T-helper 17 cell (primary cell): Measurements from ENCODE around the gene PDE4A. TPM values are rescaled to one million over a fixed set of nuclear protein-coding genes. Genes with fewer than 3 reads are reported as not detected.

Experiments
- ATAC-seq: fragments of 150-1000 bp; cut with Tn5 transposase; 2 replicates; pipeline ENCODE4 v1.10.0; 2021; ENCODE audit warnings: mild to moderate bottlenecking, moderate library complexity
- DNase-seq, 3 donors: peaks; one replicate each; pipeline versions ENCODE4 v3.0.0 to v3.0.0-alpha.2; 2020 to 2021
- H3K9me3 ChIP-seq: one replicate; pipeline ENCODE4 v1.7.0; 2013; ENCODE audit warnings: low read length, mild to moderate bottlenecking; ENCODE audit not compliant: control insufficient read depth, poor library complexity, severe bottlenecking
- H3K27ac Mint-ChIP-seq: one replicate; pipeline ENCODE4 v1.8.0; 2022; ENCODE audit warnings: mild to moderate bottlenecking, moderate library complexity, mixed read lengths
- H3K27me3 Mint-ChIP-seq: one replicate; pipeline ENCODE4 v1.8.0; 2022; ENCODE audit warnings: mixed read lengths
- H3K36me3 Mint-ChIP-seq: one replicate; pipeline ENCODE4 v1.8.0; 2022; ENCODE audit warnings: low read depth, mixed read lengths
- H3K4me1 Mint-ChIP-seq: one replicate; pipeline ENCODE4 v1.8.0; 2022; ENCODE audit warnings: mild to moderate bottlenecking, mixed read lengths
- H3K4me3 Mint-ChIP-seq: one replicate; pipeline ENCODE4 v1.8.0; 2022; ENCODE audit warnings: mild to moderate bottlenecking, moderate library complexity, mixed read lengths
- total RNA-seq, 4 donors: library from RNA in 2 of 4; stranded (reverse) in 2 of 4; gene quantifications; one replicate each; pipeline ENCODE4 v1.2.3 and lab custom pipeline; 2022 to 2026

Gene PDE4A
- total RNA-seq, 2 donors from 2014 or later: 5.7 to 9.5 TPM

DNA sequence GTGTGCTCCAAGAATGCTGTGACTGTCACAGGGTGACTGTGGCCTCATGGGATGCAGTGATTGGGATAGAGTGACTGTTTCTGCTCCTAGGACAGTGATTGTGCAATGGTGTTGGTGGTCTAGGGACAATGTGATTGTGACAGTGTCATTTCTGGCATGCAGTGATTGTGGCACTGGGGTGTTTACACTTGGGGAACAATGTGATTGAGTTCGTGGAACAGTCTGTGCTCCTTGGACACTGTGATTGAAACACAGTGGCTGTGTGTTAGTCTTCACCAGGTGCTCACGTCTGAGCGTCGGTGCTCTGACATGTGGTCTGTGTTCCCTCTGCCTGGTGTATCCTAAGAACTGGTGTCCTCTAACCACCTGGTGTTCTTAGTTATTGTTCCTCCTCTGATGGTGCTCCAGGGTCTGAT is 1.7 kb downstream of the PDE4A start:
- H3K27ac Mint-ChIP-seq: peak overlapping the region; percentile 68
- no peaks in the 10 kb centered on the region for H3K9me3 ChIP-seq
- no peak for DNase-seq
- peaks cover 39% of the 10 kb centered on the region for H3K27me3 Mint-ChIP-seq
- peak overlapping the region; percentile 72 for H3K4me3 Mint-ChIP-seq
- no peak for ATAC-seq
- H3K4me1 Mint-ChIP-seq: peaks cover 46% of the 10 kb centered on the region
- peaks cover 3% of the 10 kb centered on the region for H3K36me3 Mint-ChIP-seq

DNA sequence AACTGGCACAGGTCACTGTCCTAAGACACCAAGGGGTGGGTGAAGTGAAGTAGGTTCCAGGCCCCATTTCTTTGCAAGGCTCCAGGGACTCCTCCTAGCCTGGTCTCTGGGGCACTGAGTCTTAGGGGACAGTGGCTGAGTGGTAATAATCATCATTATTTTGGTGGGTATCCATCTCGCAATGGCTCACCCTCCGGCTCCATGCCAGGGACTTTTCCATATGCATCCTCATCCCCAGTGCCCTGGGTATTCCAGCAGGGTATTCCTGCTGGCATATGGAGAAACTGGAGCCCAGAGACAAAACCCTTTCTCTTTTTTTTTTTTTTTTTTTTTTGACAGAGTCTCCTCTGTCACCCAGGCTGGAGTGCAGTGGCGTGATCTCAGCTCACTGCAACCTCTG is 2.5 kb downstream of the PDE4A start:
- peaks cover 49% of the 10 kb centered on the region for H3K4me1 Mint-ChIP-seq
- peaks cover 38% of the 10 kb centered on the region for H3K27me3 Mint-ChIP-seq
- peaks cover 3% of the 10 kb centered on the region for H3K36me3 Mint-ChIP-seq
- no peak for ATAC-seq
- no peak overlapping the region for H3K27ac Mint-ChIP-seq
- no peaks in the 10 kb centered on the region for H3K9me3 ChIP-seq
- no peak for DNase-seq
- no peak overlapping the region for H3K4me3 Mint-ChIP-seq

DNA sequence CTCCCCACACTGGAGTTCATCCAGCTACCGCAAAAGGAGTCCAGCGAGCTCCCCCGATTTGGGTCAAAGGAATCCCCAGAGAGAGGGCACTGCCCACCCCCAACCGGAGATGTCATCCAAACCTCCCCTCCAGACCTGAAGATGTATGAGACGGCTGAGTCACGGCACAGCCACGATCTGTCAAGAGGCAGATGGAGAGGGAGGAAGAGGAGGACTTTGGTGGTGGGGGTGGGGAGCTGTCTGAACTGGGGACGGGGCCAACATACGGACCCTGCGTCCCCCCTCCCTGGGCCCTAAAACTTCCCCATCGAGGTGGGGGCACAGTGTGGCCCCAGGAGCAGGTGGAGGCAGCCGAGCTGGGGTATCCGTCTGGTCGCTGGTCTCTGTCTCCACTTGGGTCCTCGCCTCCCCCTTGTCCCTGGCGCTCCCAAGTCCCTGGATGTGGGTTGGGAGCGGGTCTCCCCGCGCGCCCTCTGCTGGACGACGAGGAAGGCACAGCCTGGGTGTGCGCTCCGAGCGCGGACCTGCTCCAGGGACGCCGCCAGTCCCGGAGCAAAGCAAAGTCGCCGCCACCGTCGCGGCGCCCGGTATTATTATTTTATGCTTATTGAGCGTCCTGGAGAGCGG is 3.8 kb downstream of the PDE4A start:
- peak overlapping the region; percentile 82 for H3K4me3 Mint-ChIP-seq

DNA sequence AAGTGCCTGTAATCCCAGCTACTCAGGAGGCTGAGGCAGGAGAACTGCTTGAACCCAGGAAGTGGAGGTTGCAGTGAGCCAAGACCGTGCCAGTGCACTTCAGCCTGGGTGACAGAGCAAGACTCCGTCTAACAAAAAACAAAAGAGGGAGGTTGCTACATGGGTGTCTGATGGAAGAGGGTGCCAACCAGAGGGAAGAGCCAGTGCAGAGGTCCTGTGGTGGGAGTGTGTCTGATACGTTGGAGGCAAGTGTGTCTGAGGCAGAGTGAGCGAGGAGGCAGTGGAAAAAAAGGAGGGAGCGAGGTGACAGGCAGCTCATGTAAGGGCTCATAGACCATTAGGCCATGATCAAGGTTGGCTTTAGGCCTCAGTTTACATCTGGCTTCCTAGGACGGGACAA is 6.8 kb downstream of the PDE4A start:
- DNase-seq (no peak), ATAC-seq (no peak)
- peaks cover 2% of the 10 kb centered on the region for H3K36me3 Mint-ChIP-seq
- H3K27me3 Mint-ChIP-seq: peaks cover 12% of the 10 kb centered on the region
- H3K9me3 ChIP-seq: no peaks in the 10 kb centered on the region
- peak overlapping the region; percentile 91 for H3K27ac Mint-ChIP-seq
- peak overlapping the region; percentile 75 for H3K4me3 Mint-ChIP-seq
- peaks cover 55% of the 10 kb centered on the region for H3K4me1 Mint-ChIP-seq

More for the DNA sequence above, 3.8 kb downstream of the PDE4A start:
- peak; percentile 17 for ATAC-seq
- H3K27ac Mint-ChIP-seq: peak overlapping the region; percentile 91
- peaks cover 28% of the 10 kb centered on the region for H3K27me3 Mint-ChIP-seq
- H3K36me3 Mint-ChIP-seq: peaks cover 5% of the 10 kb centered on the region
- peaks cover 55% of the 10 kb centered on the region for H3K4me1 Mint-ChIP-seq
- peak; percentile 56 to 64 (median 56) for DNase-seq
- H3K9me3 ChIP-seq: no peaks in the 10 kb centered on the region

DNA sequence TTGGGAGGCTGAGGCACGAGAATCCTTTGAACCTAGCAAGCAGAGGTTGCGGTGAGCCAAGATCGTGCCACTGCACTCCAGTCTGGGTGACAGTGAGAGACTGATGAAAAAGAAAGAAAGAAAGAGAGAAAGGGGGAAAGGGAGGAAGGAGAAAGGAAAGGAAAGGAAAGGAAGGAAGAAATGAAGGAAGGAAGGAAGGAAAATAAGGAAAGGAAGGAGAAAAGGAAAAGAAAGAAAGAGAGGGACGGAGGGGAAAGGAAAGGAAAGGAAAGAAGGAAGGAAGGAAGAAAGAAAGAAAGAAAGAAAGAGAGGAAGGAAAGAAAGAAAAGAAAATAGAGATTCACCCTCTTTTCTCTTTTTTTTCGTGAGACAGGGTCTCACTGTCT is 8.7 kb downstream of the PDE4A start:
- Mint-ChIP-seq H3K36me3 (peaks cover 2% of the 10 kb centered on the region), H3K4me1 (peaks cover 58% of the 10 kb centered on the region), H3K27me3 (peaks cover 7% of the 10 kb centered on the region), H3K4me3 (peak overlapping the region; percentile 74), H3K27ac (peak overlapping the region; percentile 91)
- no peaks in the 10 kb centered on the region for H3K9me3 ChIP-seq
- ATAC-seq (no peak), DNase-seq (no peak)

DNA sequence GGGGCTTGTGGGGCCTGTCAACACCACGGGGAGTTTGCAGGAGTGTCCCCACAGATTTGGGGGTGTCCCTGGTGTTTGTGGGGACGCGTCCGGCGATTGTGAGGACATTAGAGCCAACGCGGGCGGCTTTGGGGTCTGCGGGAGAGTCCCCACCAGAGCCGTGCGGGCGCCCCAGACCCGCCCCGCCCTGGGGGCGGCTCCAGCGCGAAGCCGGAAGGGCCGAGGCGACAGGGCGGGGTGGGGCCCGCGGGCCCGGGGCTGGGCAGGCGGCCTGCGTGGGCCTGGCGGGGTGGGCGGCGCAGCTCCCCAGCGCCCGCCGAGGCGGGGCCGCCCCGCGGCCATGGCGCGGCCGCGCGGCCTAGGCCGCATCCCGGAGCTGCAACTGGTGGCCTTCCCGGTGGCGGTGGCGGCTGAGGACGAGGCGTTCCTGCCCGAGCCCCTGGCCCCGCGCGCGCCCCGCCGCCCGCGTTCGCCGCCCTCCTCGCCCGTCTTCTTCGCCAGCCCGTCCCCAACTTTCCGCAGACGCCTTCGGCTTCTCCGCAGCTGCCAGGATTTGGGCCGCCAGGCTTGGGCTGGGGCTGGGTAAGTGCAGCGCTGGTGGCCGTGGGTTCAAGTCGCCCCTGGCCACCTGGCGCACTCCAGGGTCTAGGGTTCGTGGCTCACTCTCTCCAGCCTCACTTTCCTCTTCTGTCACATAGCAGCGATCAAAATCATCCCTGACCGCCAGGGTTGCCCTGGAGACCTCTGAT is 10.3 kb downstream of the PDE4A start:
- Mint-ChIP-seq H3K4me3 (peak overlapping the region; percentile 92), H3K27me3 (peaks cover 7% of the 10 kb centered on the region), H3K27ac (peak overlapping the region; percentile 91), H3K36me3 (peaks cover 2% of the 10 kb centered on the region), H3K4me1 (peaks cover 45% of the 10 kb centered on the region)
- no peak for ATAC-seq
- no peaks in the 10 kb centered on the region for H3K9me3 ChIP-seq
- DNase-seq: no peak

DNA sequence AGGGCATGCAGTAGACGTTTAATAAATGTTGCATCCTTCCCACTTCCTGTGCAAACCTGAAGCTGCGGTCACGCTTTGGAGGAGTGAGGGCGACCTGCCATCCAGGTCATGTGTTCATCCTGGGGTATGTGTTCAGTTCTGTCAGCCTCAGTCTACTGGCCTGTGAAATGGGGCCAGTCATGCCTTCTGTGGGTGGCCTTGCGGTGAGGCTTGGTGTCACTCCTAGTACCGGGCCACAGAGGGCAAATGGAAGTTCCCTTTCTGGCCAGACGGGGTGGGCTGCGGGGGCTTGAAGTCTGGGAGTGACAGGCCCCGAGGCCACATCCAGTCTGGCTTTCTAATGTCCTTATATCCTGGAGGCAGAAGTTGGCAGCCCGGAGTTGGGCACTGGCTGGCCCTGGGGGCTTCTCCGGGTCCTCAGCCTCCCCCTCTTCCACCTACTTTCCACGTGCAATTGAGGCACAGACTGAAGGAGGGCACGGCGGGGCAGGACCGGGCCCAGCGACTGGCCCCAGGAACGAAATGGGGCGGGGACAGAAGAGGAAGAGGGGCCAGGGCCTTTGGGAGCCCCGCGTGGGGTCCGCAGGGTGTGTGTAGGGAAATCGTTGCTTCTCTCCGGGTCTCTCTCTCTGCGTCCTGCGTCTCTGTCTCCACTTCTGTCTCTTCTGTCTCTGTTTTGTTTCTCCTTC is 11.1 kb downstream of the PDE4A start:
- DNase-seq (peak in 1 of 3 donors; percentile 40), ATAC-seq (peak; percentile 14)
- Mint-ChIP-seq H3K4me3 (peak overlapping the region; percentile 92), H3K4me1 (peaks cover 45% of the 10 kb centered on the region), H3K36me3 (peaks cover 2% of the 10 kb centered on the region), H3K27me3 (peaks cover 7% of the 10 kb centered on the region), H3K27ac (peak overlapping the region; percentile 91)
- H3K9me3 ChIP-seq: no peaks in the 10 kb centered on the region

DNA sequence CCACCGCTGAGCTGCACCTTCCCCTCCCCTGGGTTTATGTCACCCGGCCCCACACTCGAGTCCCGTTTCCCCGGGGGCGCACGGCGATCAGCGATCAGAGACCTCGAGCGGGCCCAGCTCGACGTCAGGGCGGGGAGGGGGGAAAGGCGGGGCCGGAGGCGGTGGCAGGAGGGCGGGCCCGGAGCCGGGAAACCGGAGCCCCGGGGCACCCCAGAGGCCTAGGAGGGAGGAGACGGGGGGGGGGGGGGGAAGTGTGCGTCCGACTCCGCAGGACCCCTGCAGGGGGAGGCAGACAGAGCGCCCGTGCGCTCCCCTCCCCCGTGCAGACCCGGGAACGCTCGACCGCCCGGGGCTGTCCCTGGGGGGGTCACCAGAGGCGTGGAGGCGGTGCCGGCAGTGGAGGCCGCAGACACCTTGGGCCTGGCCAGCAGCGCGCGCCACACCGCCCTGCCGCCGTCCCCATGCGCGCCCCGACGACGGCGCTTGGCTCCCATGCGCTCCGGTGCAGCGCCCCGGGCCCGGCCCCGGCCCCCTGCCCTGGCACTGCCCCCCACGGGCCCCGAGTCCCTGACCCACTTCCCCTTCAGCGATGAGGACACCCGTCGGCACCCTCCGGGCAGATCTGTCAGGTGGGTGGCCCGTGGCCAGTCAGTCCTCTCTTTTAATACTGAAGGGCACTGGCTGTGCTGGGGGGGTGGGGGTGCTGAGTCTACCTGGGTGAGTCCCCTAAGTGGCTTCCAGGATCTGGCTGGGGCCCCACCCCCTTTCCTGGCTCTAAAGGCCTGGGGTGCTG is 11.8 kb downstream of the PDE4A start:
- DNase-seq (peak; percentile 58 to 74 (median 72)), ATAC-seq (peak; percentile 56)
- peak overlapping the region; percentile 92 for H3K4me3 Mint-ChIP-seq
- H3K9me3 ChIP-seq: no peaks in the 10 kb centered on the region
- peaks cover 44% of the 10 kb centered on the region for H3K4me1 Mint-ChIP-seq
- H3K27ac Mint-ChIP-seq: peak overlapping the region; percentile 91
- H3K36me3 Mint-ChIP-seq: peaks cover 2% of the 10 kb centered on the region
- H3K27me3 Mint-ChIP-seq: peaks cover 7% of the 10 kb centered on the region

DNA sequence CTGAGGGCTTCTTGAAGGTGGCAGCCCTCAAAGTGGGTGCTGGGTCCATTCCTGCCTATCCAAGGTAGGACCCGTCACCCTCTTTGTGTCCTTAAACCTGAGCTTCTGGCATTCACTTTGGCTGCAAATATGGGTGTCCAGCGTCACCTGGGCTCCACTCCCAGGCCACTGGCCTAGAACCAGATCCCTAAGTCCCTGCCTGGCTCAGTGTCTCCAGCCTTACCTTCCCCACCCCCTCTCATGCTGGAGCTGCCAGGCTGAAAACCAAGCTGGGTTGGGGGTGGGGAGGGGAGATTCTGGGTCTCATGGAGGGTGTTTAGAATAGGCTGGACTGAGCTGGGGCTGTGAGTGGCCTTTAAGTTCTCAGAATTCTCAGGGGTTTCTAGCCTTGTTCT is 12.4 kb downstream of the PDE4A start:
- peaks cover 42% of the 10 kb centered on the region for H3K4me1 Mint-ChIP-seq

DNA sequence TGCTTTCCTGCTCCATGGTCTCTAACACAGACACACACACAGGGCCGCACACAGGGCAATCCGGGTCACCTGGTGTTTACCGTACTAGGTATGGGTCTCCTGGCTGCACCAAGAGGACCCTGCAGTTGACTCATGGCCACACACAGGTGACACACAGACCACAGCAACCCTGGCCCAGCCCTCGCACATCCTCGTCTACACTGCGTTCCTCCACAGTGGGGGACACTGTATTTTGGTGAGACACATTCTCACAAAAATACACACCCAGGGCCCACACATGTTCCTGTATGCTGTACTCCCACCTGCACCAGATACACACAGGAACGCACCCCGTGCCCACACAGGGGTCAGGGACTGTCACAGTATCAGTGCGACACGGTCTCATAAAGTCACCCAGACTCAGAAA is 12.8 kb downstream of the PDE4A start:
- ATAC-seq (no peak), DNase-seq (no peak)
- H3K27ac Mint-ChIP-seq: peak overlapping the region; percentile 91
- H3K4me1 Mint-ChIP-seq: peaks cover 39% of the 10 kb centered on the region
- peak overlapping the region; percentile 82 for H3K4me3 Mint-ChIP-seq
- H3K36me3 Mint-ChIP-seq: peaks cover under 1% of the 10 kb centered on the region
- no peaks in the 10 kb centered on the region for H3K9me3 ChIP-seq
- H3K27me3 Mint-ChIP-seq: peaks cover 7% of the 10 kb centered on the region

More for the DNA sequence above, 12.4 kb downstream of the PDE4A start:
- no peak for DNase-seq
- H3K27ac Mint-ChIP-seq: peak overlapping the region; percentile 91
- H3K27me3 Mint-ChIP-seq: peaks cover 7% of the 10 kb centered on the region
- H3K36me3 Mint-ChIP-seq: peaks cover 2% of the 10 kb centered on the region
- H3K4me3 Mint-ChIP-seq: peak overlapping the region; percentile 82
- no peak for ATAC-seq
- no peaks in the 10 kb centered on the region for H3K9me3 ChIP-seq

DNA sequence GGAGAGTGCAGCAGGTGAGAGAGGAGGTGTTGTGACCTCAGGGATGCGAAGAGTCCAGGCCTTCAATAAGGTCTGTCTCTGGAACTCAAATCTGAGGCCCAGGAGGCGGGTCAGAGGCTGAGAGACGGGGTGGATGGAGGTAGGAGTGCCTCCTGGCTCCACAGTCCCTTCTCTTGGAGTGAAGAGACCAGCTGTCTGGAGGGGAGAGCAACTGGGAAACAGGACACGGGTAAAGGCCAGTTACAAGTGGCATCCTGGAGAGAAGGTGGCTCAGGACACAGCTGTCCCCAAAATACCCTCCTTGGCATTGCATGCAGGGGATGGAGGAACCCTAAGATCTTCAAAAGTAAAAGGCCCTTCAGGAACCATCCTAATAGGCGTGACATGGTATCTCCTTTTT is 19.2 kb downstream of the PDE4A start:
- ATAC-seq (no peak), DNase-seq (no peak)
- Mint-ChIP-seq H3K4me3 (no peak overlapping the region), H3K4me1 (no peaks in the 10 kb centered on the region), H3K27me3 (no peaks in the 10 kb centered on the region), H3K36me3 (no peaks in the 10 kb centered on the region), H3K27ac (no peak overlapping the region)
- no peaks in the 10 kb centered on the region for H3K9me3 ChIP-seq

DNA sequence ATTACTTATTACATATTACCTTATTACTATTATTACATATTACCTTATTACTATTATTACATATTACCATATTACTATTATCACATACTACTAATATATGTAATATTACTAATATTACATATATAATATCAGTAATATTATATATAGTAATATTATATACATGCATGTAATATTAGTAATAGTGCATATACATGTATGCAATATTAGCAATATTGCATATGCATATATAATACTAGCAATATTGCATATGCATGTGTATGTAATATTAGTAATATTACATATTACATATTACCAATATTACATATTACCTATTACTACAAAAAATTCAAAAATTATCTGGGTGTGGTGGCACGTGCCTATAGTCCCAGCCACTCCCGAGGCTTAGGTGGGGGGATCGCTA is 22.4 kb downstream of the PDE4A start:
- H3K36me3 Mint-ChIP-seq: peaks cover under 1% of the 10 kb centered on the region
- H3K9me3 ChIP-seq: no peaks in the 10 kb centered on the region
- no peak overlapping the region for H3K4me3 Mint-ChIP-seq
- no peak overlapping the region for H3K27ac Mint-ChIP-seq
- no peak for DNase-seq
- no peak for ATAC-seq
- H3K27me3 Mint-ChIP-seq: no peaks in the 10 kb centered on the region
- H3K4me1 Mint-ChIP-seq: peaks cover 3% of the 10 kb centered on the region

DNA sequence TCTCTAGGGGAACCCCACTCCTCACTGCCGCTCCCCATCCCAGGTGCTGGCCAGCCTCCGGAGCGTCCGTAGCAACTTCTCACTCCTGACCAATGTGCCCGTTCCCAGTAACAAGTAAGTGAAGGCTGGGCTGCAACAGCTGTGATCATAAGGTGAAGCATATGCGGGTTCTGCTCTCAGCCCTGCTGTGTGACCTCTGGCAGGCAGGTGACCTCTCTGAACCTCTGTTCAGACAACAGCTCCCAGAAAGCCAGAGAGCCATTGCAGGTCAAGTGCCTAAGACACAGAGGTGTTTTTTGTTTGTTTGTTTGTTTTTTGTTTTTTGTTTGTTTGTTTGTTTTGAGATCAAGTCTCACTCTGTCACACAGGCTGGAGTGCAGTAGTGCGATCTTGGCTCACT is 28.7 kb downstream of the PDE4A start:
- DNase-seq (no peak), ATAC-seq (no peak)
- Mint-ChIP-seq H3K36me3 (peaks cover 12% of the 10 kb centered on the region), H3K4me1 (peaks cover 14% of the 10 kb centered on the region), H3K27me3 (no peaks in the 10 kb centered on the region), H3K4me3 (no peak overlapping the region), H3K27ac (no peak overlapping the region)
- H3K9me3 ChIP-seq: no peaks in the 10 kb centered on the region
